ENCODE data around the gene ZNF621. TPM values are rescaled to one million over a fixed set of nuclear protein-coding genes. Genes with fewer than 3 reads are reported as not detected.
"Not testable (repeated sequence)": the region's sequence is repeated elsewhere in the genome, so short reads cannot be mapped to it uniquely, and the experiment has no call there.

ZNF621 gene
- total RNA-seq, 1 donor from 2014 or later: 13.7 TPM

- DNase-seq (ENCODE audit: extremely low read depth, low read depth, low spot score): no peak
Measured at GRCh38 chr3:40532252-40532651, 7.5 kb downstream of the ZNF621 start.

DNA sequence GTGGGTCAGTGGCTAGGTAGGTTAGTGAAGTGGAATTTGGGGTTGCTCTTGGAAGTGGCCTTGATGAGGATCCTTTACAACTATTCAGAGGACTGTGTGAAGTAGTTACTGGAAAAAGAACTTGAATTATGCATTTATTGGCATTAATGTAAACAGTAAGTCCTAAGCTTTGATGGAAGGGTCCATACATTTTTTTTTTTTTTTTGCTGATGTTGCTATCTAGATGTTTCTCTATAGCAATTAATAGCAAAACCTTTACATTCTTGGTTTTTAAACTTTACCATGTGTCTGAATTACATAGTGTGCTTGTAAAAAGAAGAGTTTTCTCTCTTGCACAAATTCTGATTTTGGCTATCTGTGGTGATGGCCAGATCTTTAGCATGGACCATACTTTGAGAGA, 9.5 kb downstream of the ZNF621 start:
- no peak for DNase-seq (ENCODE audit: extremely low read depth, low read depth, low spot score)

DNA sequence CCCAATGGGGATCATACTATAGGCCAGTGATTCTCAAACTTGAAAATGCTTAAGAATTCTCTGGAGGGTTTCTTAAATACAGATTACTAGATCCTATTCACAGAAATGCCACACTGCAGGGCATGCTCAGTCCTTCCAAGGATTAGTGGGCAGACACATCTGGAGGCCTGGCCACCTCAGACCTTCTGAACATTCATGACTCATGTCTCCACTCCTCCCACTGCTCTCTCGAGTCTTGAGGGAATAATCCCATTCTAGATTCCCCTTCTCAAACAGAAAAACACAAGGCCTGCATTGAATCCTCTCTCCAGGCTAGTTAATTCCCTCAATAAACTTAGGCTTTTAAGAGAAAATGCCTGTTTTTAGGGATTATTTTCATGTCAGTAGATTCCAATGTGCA, 22.1 kb downstream of the ZNF621 start:
- no peak for DNase-seq (ENCODE audit: extremely low read depth, low read depth, low spot score)

- no peak for DNase-seq (ENCODE audit: extremely low read depth, low read depth, low spot score)
Measured at GRCh38 chr3:40550167-40550566, 25.4 kb downstream of the ZNF621 start.

DNA sequence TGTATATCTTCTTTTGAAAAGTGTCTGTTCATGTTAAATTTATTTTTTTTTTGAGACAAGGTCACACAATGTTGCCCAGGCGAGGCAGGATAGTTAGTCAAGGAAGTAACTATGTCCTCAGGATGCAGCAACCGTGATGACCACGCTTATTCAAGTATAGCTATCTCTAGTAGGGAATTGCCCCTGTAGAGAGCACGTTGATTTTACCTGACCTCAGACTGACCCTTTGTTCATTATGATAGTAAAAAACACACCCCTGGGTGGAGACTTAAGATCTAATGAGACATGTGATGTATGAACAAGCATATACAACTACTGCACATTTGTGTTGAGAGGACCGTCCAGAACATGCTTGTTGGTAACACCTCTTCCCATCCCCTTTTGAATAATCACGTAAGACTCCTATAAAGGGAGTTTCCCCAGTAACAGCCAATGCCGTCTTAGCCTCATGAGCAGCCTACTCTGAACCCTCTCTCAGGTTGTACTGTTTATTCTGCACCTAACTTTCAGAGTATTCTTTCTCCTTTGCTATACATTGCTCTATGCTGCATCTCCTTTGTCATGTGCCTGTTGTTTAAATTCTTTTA, 32.9 kb downstream of the ZNF621 start:
- no peak for DNase-seq (ENCODE audit: extremely low read depth, low read depth, low spot score)

GRCh38 chr3:40562482-40562881, 37.7 kb downstream of the ZNF621 start:
- DNase-seq (ENCODE audit: extremely low read depth, low read depth, low spot score): not testable (repeated sequence)

DNA sequence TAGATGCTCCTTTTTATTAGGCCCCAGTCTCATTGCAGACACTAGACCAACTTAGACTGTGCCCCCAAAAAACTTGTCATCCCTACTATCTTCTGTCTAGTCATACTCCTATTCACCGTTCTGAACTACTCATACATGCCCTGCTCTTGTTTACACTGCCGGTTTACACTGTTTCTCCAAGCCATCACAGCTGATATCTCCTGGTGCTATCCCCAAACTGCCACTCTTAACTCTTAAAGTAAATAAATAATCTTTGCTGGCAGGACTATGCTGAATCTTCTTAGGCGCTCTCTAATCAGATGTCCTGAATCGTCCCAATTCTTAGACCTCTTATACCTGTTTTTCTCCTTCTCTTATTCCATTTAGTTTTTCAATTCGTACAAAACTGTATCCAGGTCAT, 40.9 kb downstream of the ZNF621 start:
- DNase-seq (ENCODE audit: extremely low read depth, low read depth, low spot score): not testable (repeated sequence)

GRCh38 chr3:40566694-40567093, 41.9 kb downstream of the ZNF621 start:
- DNase-seq (ENCODE audit: extremely low read depth, low read depth, low spot score): no peak

DNA sequence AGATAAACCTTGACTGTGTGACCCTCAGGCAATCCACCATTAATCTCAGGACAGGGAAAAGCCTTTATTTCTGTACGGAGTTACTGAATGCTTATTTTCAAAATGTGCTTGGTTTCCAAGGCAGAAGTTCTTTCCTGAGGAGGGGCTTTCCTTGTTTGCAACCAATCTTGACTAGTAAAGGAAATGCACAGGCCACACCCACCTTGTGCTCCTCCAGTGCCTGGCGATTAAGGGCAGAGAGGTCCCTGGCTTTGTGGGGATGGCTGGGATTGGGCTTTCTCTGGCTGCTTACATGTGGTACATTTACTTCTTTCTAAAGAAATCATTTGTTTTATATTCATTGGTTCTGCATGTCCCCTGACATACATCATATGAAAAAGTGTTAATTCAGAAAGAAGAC, 47.8 kb downstream of the ZNF621 start:
- no peak for DNase-seq (ENCODE audit: extremely low read depth, low read depth, low spot score)

- DNase-seq (ENCODE audit: extremely low read depth, low read depth, low spot score): no peak
Measured at GRCh38 chr3:40574050-40574449, 49.3 kb downstream of the ZNF621 start.

- DNase-seq (ENCODE audit: extremely low read depth, low read depth, low spot score): no peak
Measured at GRCh38 chr3:40574661-40575060, 49.9 kb downstream of the ZNF621 start.

- DNase-seq (ENCODE audit: extremely low read depth, low read depth, low spot score): no peak
Measured at GRCh38 chr3:40576396-40576795, 51.6 kb downstream of the ZNF621 start.

DNA sequence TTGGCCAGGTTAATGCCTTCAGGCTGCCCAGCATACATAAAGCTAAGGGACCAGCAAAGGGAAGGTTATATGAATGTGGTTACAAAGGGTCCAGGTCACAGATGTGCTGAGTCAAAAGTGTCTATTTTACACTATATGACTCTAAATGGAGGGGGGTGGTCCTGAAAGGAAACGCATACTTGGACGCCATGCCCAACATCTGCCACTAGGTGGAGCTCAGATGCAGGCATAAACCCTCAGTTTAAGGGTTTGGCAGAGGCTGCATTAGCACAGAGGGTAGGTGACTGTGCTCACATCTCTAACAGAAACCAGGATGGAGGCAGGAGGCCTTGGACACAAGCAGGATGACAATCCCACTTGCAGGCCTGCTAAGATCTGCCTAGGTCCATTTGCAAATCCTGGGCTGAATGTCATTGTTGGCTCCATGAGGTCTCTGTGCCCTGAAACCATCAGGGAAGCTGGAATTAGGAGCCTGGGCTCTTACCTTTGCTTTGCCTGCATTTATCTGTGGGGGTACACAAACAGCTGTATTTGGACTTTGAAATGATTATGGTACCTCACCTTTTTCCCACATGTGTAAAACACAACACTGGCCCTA, 55.8 kb downstream of the ZNF621 start:
- DNase-seq (ENCODE audit: extremely low read depth, low read depth, low spot score): peak; percentile 55

DNA sequence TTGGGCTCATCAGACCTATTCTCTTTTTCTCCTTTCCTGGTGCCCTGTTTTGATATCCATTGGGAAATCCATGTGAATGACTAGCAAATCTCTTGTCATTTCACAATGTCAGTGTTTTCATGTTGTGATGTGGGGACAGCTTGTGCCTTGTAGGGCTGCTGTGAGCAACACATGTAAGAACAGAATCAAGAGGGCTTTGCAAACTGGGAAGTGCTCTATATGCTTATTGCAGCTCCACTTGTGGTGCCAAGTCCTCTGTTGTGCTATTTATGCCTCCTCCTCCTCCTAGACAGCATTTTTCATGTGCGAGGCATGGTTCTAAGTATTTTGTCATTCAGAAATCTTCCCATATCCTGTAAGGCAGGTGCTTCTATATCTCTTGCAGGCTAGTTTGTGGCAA, 56.4 kb downstream of the ZNF621 start:
- DNase-seq (ENCODE audit: extremely low read depth, low read depth, low spot score): no peak

GRCh38 chr3:40582401-40583027, 57.8 kb downstream of the ZNF621 start:
- DNase-seq (ENCODE audit: extremely low read depth, low read depth, low spot score): no peak

DNA sequence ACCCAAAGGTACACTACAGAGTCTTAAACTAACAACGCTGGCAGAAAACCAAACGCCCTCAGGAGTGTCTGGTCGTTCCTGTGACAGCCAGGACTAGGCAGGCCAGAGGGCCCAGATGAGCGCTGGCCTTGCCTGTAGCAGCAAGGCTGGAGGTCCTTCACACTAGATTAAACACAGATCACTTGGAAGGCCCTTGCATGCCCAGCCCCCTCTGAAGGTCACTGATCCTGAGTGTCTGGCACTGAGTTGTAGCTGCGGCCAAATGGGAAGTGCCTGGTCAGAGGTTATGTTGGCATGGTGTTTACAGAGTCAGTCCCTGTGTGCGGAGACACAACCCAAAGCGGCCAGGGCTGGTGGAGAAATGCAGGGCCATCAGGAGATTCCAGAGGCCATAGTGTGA, 58.9 kb downstream of the ZNF621 start:
- DNase-seq (ENCODE audit: extremely low read depth, low read depth, low spot score): no peak

- no peak for DNase-seq (ENCODE audit: extremely low read depth, low read depth, low spot score)
Measured at GRCh38 chr3:40584625-40585189, 59.9 kb downstream of the ZNF621 start.

GRCh38 chr3:40585381-40586016, 60.7 kb downstream of the ZNF621 start:
- DNase-seq (ENCODE audit: extremely low read depth, low read depth, low spot score): no peak

- no peak for DNase-seq (ENCODE audit: extremely low read depth, low read depth, low spot score)
Measured at GRCh38 chr3:40586901-40587300, 62.1 kb downstream of the ZNF621 start.

GRCh38 chr3:40588406-40588805, 63.6 kb downstream of the ZNF621 start:
- DNase-seq (ENCODE audit: extremely low read depth, low read depth, low spot score): no peak

Data from glomerular endothelial cell (primary cell).